GM19463 (cell line): ENCODE results near the gene IPCEF1.
A peak's percentile ranks its signal among the peaks of the same experiment; 100 is the strongest.

Source experiments
- ATAC-seq: cut with Tn5 transposase; IDR thresholded peaks from one replicate; pipeline ENCODE4 v1.9.1; 2021; ENCODE audit warnings: mild to moderate bottlenecking, moderate library complexity; ENCODE audit not compliant: unreplicated experiment

The IPCEF1 gene

GRCh38 chr6:154356690-154357089, at the start of gene IPCEF1:
Gene IPCEF1, minus strand, starts transcription at chr6:154356803. Its CDS starts 90,856 bp downstream, at chr6:154265947.
- ATAC-seq = peak; percentile 23

GRCh38 chr6:154406301-154406700, 49.7 kb upstream of the IPCEF1 start:
- no peak for ATAC-seq

GRCh38 chr6:154404791-154405400, 48.3 kb upstream of the IPCEF1 start:
- no peak for ATAC-seq

GRCh38 chr6:154403788-154404187, 47.2 kb upstream of the IPCEF1 start:
- no peak for ATAC-seq

GRCh38 chr6:154402081-154402780, 45.6 kb upstream of the IPCEF1 start:
- ATAC-seq = no peak

- ATAC-seq = no peak
These were observed 42.5 kb upstream of the IPCEF1 start for GRCh38 chr6:154399097-154399496.

- no peak for ATAC-seq
These were observed 41.0 kb upstream of the IPCEF1 start for GRCh38 chr6:154397491-154398195.

- no peak for ATAC-seq
These were observed 39.3 kb upstream of the IPCEF1 start for GRCh38 chr6:154395878-154396277.

GRCh38 chr6:154395316-154395715, 38.7 kb upstream of the IPCEF1 start:
- no peak for ATAC-seq

- no peak for ATAC-seq
These were observed 38.0 kb upstream of the IPCEF1 start for GRCh38 chr6:154394571-154394970.

- peak; percentile 53 for ATAC-seq
These were observed 33.4 kb upstream of the IPCEF1 start for GRCh38 chr6:154390034-154390433.

- ATAC-seq = no peak
These were observed 32.2 kb upstream of the IPCEF1 start for GRCh38 chr6:154388803-154389202.

- no peak for ATAC-seq
These were observed 30.5 kb upstream of the IPCEF1 start for GRCh38 chr6:154386848-154387717.

- no peak for ATAC-seq
These were observed 27.6 kb upstream of the IPCEF1 start for GRCh38 chr6:154384191-154384590.

GRCh38 chr6:154383273-154383672, 26.7 kb upstream of the IPCEF1 start:
- no peak for ATAC-seq

GRCh38 chr6:154382740-154383139, 26.1 kb upstream of the IPCEF1 start:
- ATAC-seq = no peak

GRCh38 chr6:154381548-154381947, 24.9 kb upstream of the IPCEF1 start:
- ATAC-seq = no peak

GRCh38 chr6:154380741-154381140, 24.1 kb upstream of the IPCEF1 start:
- no peak for ATAC-seq

- ATAC-seq = no peak
These were observed 23.0 kb upstream of the IPCEF1 start for GRCh38 chr6:154379585-154379984.

- no peak for ATAC-seq
These were observed 21.9 kb upstream of the IPCEF1 start for GRCh38 chr6:154378518-154378917.

- no peak for ATAC-seq
These were observed 21.1 kb upstream of the IPCEF1 start for GRCh38 chr6:154377726-154378125.
